Keratinocyte (primary cell): ENCODE measurements around the gene AFF4.

Experiments used
- CTCF ChIP-seq, 3 experiments: IDR thresholded peaks in 1 of 3; conservative IDR thresholded peaks in 1 of 3; optimal IDR thresholded peaks in 1 of 3; 2 replicates in 2 of 3; 3 replicates in 1 of 3; pipeline versions ENCODE3 to v1.5.1; 2011; ENCODE audit warnings: low read length in 3 of 3, mild to moderate bottlenecking in 3 of 3, moderate library complexity in 2 of 3, control low read depth in 1 of 3, inconsistent platforms in 1 of 3; ENCODE audit not compliant: insufficient read depth in 2 of 3; ENCODE audit errors: extremely low read depth in 1 of 3
- EZH2 ChIP-seq: IDR thresholded peaks from one replicate; pipeline ENCODE4 v1.6.1; 2012; ENCODE audit warnings: inconsistent platforms, mild to moderate bottlenecking, low read length, moderate library complexity

- TF ChIP-seq CTCF (optimal IDR thresholded peaks at IDR 0.05 in 1 of 3, IDR thresholded peaks at IDR 0.05 in 1 of 3, conservative IDR thresholded peaks at IDR 0.05 in 1 of 3; ENCODE audit: extremely low read depth in 1 of 3, insufficient read depth in 2 of 3, low read length in 3 of 3) (no peak), EZH2 (no peak)
Observed at GRCh38 chr5:132872788-132873118, 90.7 kb downstream of the AFF4 start.
